Neuron (in vitro differentiated cells): ENCODE data around the gene BTBD2.

Experiments
- H2AFZ ChIP-seq: one replicate; pipeline ENCODE4 v1.6.1; 2013; ENCODE audit warnings: low read depth, mild to moderate bottlenecking, inconsistent platforms, low read length, moderate library complexity
- H3K27me3 ChIP-seq: one replicate; pipeline ENCODE4 v1.6.1; 2013; ENCODE audit warnings: low read length; ENCODE audit not compliant: insufficient read depth
- H3K36me3 ChIP-seq: one replicate; pipeline ENCODE4 v1.6.1; 2013; ENCODE audit warnings: low read length; ENCODE audit not compliant: insufficient read depth
- H3K4me1 ChIP-seq: one replicate; pipeline ENCODE4 v1.6.1; 2013; ENCODE audit warnings: low read length; ENCODE audit not compliant: insufficient read depth
- H3K4me3 ChIP-seq: 2 replicates; pipeline ENCODE4 v1.5.1; 2013; ENCODE audit warnings: mild to moderate bottlenecking, low read length, moderate library complexity
- H3K9me3 ChIP-seq: one replicate; pipeline ENCODE4 v1.6.1; 2013; ENCODE audit warnings: low read length

The BTBD2 gene

GRCh38 chr19:2015608-2015950 lies at the start of gene BTBD2:
BTBD2 (minus strand) TSS chr19:2015714; CDS start chr19:2015703, 11 bp downstream.
- no peaks in the 10 kb centered on the region for H3K27me3 ChIP-seq
- H3K36me3 ChIP-seq, result peaks cover 10% of the 10 kb centered on the region
- peaks cover 8% of the 10 kb centered on the region for H3K9me3 ChIP-seq
- peak within 1 kb of the TSS; percentile 73 for H3K4me3 ChIP-seq
- peaks cover 7% of the 10 kb centered on the region for H3K4me1 ChIP-seq
- no peak within 1 kb of the TSS for H2AFZ ChIP-seq

- Histone ChIP-seq H3K4me1 (peaks cover 25% of the 10 kb centered on the region), H3K4me3 (no peak overlapping the region), H3K9me3 (no peaks in the 10 kb centered on the region), H2AFZ (no peak overlapping the region), H3K36me3 (no peaks in the 10 kb centered on the region), H3K27me3 (no peaks in the 10 kb centered on the region)
These were observed 49.4 kb upstream of the BTBD2 start for GRCh38 chr19:2064788-2065524.

GRCh38 chr19:2064395-2064787 lies 48.9 kb upstream of the BTBD2 start:
- Histone ChIP-seq H2AFZ (no peak overlapping the region), H3K4me3 (no peak overlapping the region), H3K4me1 (peaks cover 31% of the 10 kb centered on the region), H3K36me3 (no peaks in the 10 kb centered on the region), H3K27me3 (no peaks in the 10 kb centered on the region), H3K9me3 (no peaks in the 10 kb centered on the region)

GRCh38 chr19:2063824-2064223 lies 48.3 kb upstream of the BTBD2 start:
- no peaks in the 10 kb centered on the region for H3K9me3 ChIP-seq
- no peak overlapping the region for H2AFZ ChIP-seq
- H3K4me1 ChIP-seq, result peaks cover 34% of the 10 kb centered on the region
- H3K4me3 ChIP-seq, result no peak overlapping the region
- H3K36me3 ChIP-seq, result no peaks in the 10 kb centered on the region
- no peaks in the 10 kb centered on the region for H3K27me3 ChIP-seq

- Histone ChIP-seq H2AFZ (no peak overlapping the region), H3K36me3 (no peaks in the 10 kb centered on the region), H3K4me3 (peak overlapping the region; percentile 78), H3K4me1 (peaks cover 34% of the 10 kb centered on the region), H3K9me3 (no peaks in the 10 kb centered on the region), H3K27me3 (no peaks in the 10 kb centered on the region)
These were observed 47.3 kb upstream of the BTBD2 start for GRCh38 chr19:2062770-2063169.

GRCh38 chr19:2062389-2062729 lies 46.8 kb upstream of the BTBD2 start:
- H3K36me3 ChIP-seq, result no peaks in the 10 kb centered on the region
- peak overlapping the region; percentile 78 for H3K4me3 ChIP-seq
- no peak overlapping the region for H2AFZ ChIP-seq
- H3K27me3 ChIP-seq, result no peaks in the 10 kb centered on the region
- peaks cover 34% of the 10 kb centered on the region for H3K4me1 ChIP-seq
- H3K9me3 ChIP-seq, result no peaks in the 10 kb centered on the region

GRCh38 chr19:2061495-2062388 lies 46.2 kb upstream of the BTBD2 start:
- Histone ChIP-seq H3K27me3 (no peaks in the 10 kb centered on the region), H3K4me1 (peaks cover 34% of the 10 kb centered on the region), H2AFZ (no peak overlapping the region), H3K36me3 (no peaks in the 10 kb centered on the region), H3K9me3 (no peaks in the 10 kb centered on the region), H3K4me3 (peak overlapping the region; percentile 78)

GRCh38 chr19:2060884-2061494 lies 45.5 kb upstream of the BTBD2 start:
- H3K4me1 ChIP-seq, result peaks cover 39% of the 10 kb centered on the region
- H2AFZ ChIP-seq, result peak overlapping the region; percentile 16
- H3K9me3 ChIP-seq, result no peaks in the 10 kb centered on the region
- no peaks in the 10 kb centered on the region for H3K36me3 ChIP-seq
- no peaks in the 10 kb centered on the region for H3K27me3 ChIP-seq
- H3K4me3 ChIP-seq, result peak overlapping the region; percentile 78

GRCh38 chr19:2059422-2060201 lies 44.1 kb upstream of the BTBD2 start:
- H3K9me3 ChIP-seq, result no peaks in the 10 kb centered on the region
- H3K4me1 ChIP-seq, result peaks cover 45% of the 10 kb centered on the region
- H3K36me3 ChIP-seq, result no peaks in the 10 kb centered on the region
- no peak overlapping the region for H2AFZ ChIP-seq
- H3K27me3 ChIP-seq, result no peaks in the 10 kb centered on the region
- H3K4me3 ChIP-seq, result peak overlapping the region; percentile 78

- H3K4me1 ChIP-seq, result peaks cover 41% of the 10 kb centered on the region
- no peak overlapping the region for H3K4me3 ChIP-seq
- no peak overlapping the region for H2AFZ ChIP-seq
- H3K36me3 ChIP-seq, result no peaks in the 10 kb centered on the region
- H3K9me3 ChIP-seq, result no peaks in the 10 kb centered on the region
- no peaks in the 10 kb centered on the region for H3K27me3 ChIP-seq
These were observed 43.3 kb upstream of the BTBD2 start for GRCh38 chr19:2058570-2059421.

- Histone ChIP-seq H3K27me3 (no peaks in the 10 kb centered on the region), H3K9me3 (no peaks in the 10 kb centered on the region), H3K36me3 (no peaks in the 10 kb centered on the region), H3K4me1 (peaks cover 41% of the 10 kb centered on the region), H2AFZ (no peak overlapping the region), H3K4me3 (no peak overlapping the region)
These were observed 42.3 kb upstream of the BTBD2 start for GRCh38 chr19:2057484-2058469.
